D721Med (cell line): ENCODE results near the gene DBF4B.

Source experiments
- DNase-seq: peaks from one replicate; pipeline ENCODE4 v3.0.0; 2011; ENCODE audit warnings: low spot score; ENCODE audit not compliant: insufficient read length
- FAIRE-seq: peaks from 2 replicates; lab custom pipeline; 2011; peaks lifted over from hg19 to GRCh38; lab: Jason Lieb, UNC
- CTCF ChIP-seq: IDR thresholded peaks from 2 replicates; pipeline ENCODE4 v1.5.1; 2012; ENCODE audit warnings: mild to moderate bottlenecking, control low read depth; ENCODE audit not compliant: insufficient read depth; ENCODE audit errors: missing control alignments

Gene DBF4B

GRCh38 chr17:44769230-44769629 is 60.8 kb downstream of the DBF4B start:
- TF ChIP-seq CTCF: no peak
- FAIRE-seq (no peak), DNase-seq (no peak)

GRCh38 chr17:44769647-44770084 is 61.2 kb downstream of the DBF4B start:
- no peak for DNase-seq
- no peak for FAIRE-seq
- no peak for TF ChIP-seq CTCF

GRCh38 chr17:44770166-44770925 is 61.9 kb downstream of the DBF4B start:
- TF ChIP-seq CTCF: no peak
- DNase-seq: no peak
- FAIRE-seq: no peak

GRCh38 chr17:44772308-44773045 is 64.0 kb downstream of the DBF4B start:
- DNase-seq (no peak), FAIRE-seq (no peak)
- TF ChIP-seq CTCF: no peak

- TF ChIP-seq CTCF: no peak
- FAIRE-seq: no peak
These were observed 64.7 kb downstream of the DBF4B start for GRCh38 chr17:44773140-44773539.

GRCh38 chr17:44774271-44775135 is 66.0 kb downstream of the DBF4B start:
- FAIRE-seq: no peak
- peak; percentile 99 for TF ChIP-seq CTCF
- DNase-seq: peak; percentile 97

More at GRCh38 chr17:44773140-44773539, 64.7 kb downstream of the DBF4B start:
- DNase-seq: no peak
